GM12873 (cell line): ENCODE data around the gene RASSF7.

Source experiments
- CTCF ChIP-seq: IDR thresholded peaks from 2 replicates; pipeline ENCODE4 v1.5.1; 2012; ENCODE audit warnings: low read depth, mild to moderate bottlenecking, moderate library complexity, low read length, control low read depth; ENCODE audit not compliant: insufficient read depth; ENCODE audit errors: missing control alignments

RASSF7 gene

DNA sequence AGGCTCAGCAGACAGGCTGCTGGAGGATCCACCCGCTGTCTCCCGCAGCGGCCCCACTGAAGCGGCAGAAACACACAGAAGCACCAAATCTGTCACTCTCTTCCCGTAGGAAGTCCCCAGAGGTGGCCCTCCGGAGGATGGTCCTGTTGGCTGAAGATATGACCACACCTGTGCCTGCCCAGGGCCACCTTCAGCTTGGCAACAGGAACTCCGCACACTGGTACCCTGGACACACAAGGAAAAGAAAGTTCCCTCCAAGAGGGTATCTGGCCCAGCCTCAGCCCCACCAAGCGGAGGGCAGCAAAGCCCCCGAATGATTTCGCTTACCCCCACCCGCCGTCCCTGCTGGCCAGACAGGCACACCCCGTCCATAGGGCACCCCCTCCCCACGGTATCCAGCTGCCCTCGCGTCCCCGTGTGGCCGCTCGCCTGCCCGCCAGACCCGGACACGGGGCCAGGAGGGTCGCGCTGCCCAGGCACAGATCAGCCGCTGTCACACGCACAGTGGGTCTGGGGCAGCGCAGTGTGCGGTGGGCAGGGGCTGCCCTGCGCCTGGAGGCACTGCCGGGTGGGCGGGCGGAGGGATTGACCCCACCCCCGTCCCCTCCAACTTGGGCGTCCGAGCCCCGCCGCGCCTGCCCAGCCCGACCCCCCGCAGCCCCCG is 7.0 kb downstream of the RASSF7 start:
- no peak for TF ChIP-seq CTCF

- TF ChIP-seq CTCF: no peak
These were observed 7.8 kb downstream of the RASSF7 start for GRCh38 chr11:568306-569157.

DNA sequence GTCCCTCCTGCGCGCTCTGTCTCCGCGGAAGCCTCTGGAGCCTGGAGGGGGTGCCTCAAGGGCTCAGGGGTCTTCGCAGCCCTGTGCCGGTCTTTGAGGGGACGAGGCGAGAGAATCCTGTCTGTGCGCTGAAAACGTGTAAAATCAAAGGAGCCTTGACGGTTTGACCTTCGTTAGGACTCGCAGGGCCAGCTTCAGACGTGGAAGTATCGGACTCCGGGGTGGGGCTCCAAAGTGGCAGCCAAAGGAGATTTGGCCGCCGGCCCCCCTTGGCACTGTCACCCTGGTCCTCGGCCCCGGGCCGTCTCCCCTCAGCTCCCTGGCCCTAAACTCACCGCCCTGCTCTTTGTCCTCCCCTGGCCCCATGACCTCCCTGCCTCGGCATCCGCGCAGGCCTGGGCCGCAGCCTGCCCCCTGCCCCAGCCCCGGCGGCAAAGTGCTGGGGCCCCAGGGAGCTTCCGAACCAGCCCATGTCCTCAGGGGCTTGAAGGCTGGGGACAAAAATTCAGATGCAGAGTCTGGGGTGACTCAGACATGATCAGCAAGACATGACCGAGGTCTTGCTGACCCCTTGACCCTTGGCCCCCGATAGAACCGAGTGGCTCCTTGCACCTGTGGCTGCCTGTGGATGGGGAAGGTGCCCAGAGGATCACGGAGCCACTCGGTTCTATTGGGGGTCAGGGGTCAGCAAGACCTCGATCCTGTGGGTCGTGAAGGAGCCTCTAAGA is 8.6 kb downstream of the RASSF7 start:
- no peak for TF ChIP-seq CTCF

- TF ChIP-seq CTCF: no peak
These were observed 11.0 kb downstream of the RASSF7 start for GRCh38 chr11:571802-572185.

DNA sequence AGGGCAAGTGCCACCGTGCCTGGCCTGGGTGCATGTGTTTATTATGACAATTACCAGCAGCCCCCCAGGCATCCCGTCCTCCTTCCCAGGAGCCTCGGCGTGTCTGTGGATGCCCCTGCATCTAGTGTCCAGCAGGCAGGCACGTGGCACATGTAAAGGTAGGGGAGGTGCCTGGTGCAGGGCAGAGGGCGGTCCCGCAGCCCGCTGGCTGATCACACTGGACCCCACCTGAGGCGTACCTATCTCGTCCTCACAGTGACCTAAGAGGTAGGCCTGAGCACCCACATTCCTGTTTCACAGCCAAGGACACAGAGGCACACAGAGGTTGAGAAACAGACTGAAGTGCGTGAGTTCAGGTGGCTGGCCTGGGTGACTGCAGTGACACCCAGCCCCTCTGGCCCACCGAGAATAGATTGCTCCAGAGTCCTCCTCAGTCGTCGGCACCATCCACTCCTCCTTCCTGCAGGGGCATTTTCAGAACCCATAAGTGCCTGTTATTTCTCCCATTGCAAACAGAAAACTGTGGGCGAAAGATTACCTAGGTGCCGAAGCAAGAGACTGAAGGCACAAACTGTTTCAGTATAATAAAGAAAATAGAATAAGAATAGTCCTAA is 12.5 kb downstream of the RASSF7 start:
- no peak for TF ChIP-seq CTCF

GRCh38 chr11:574632-575312 is 14.0 kb downstream of the RASSF7 start:
- no peak for TF ChIP-seq CTCF
